Activated naive CD4-positive, alpha-beta T cell (primary cell): ENCODE measurements around the gene PRSS12.

ENCODE experiments used
- DNase-seq, 4 experiments: peaks; one replicate each; lab custom pipeline; 2025; lab: John Stamatoyannopoulos, UW

PRSS12 gene

DNA sequence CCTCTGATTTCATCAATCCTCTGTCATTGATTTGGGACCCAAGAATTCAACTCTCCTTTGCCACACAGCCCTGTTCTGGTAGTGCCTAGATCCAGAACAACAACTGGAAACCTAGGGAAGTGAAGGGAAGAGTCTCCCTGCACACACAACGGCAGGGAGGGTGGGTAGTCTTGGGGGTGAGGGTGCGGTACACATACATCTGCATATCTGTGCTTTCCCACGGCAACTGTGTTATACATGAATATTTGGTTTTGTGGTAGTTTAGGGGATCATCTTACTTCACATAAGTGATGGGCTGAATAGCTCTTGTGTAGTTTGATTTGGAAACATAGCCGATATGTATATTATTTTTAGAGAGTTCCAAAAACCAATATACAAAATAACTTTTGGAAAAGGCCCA lies 3.3 kb upstream of the PRSS12 start:
- DNase-seq, result no peak

DNA sequence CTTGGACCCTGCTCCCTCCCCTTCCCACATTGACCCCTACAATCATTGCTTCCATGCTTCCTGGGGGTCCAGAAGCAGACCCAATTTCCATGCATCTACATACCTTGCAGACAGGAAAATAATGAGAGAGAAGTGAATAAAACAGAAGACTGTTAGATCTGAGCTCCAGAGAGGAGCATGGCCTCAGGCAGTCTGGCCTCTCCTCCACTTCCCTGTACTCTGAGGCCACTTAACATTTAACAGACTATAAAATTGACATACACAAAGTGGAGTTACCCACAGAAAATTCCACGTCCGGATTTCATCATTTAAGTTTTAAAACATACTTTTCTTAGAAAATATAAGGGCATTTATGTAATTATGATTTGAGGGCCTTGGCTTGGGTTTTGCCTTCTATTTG lies 2.1 kb upstream of the PRSS12 start:
- DNase-seq, result no peak

DNA sequence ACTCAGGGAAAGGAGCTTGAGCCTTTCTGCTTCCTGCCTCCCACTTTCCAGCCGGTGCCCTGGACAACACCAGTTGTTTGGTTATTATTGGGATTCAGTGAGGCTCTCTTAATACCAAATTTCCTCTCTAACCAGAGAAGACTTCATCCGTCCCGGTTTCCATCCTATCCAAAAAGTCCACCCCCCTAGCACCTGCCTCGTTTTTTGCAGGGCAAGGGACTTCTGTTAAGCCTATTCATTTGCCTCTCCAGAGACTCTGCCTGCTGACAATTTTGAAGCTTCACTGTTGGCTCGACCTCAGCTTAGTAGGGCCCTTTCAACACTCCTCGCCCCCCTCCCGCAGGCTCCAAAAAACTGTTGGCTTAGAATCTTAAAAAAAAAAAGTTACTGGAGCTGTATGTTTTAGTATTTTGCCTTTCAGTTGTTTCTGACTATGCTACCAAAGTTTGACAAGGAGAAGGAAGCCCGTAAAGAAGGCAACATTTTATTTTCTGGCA lies 779 bp upstream of the PRSS12 start:
- no peak for DNase-seq

DNA sequence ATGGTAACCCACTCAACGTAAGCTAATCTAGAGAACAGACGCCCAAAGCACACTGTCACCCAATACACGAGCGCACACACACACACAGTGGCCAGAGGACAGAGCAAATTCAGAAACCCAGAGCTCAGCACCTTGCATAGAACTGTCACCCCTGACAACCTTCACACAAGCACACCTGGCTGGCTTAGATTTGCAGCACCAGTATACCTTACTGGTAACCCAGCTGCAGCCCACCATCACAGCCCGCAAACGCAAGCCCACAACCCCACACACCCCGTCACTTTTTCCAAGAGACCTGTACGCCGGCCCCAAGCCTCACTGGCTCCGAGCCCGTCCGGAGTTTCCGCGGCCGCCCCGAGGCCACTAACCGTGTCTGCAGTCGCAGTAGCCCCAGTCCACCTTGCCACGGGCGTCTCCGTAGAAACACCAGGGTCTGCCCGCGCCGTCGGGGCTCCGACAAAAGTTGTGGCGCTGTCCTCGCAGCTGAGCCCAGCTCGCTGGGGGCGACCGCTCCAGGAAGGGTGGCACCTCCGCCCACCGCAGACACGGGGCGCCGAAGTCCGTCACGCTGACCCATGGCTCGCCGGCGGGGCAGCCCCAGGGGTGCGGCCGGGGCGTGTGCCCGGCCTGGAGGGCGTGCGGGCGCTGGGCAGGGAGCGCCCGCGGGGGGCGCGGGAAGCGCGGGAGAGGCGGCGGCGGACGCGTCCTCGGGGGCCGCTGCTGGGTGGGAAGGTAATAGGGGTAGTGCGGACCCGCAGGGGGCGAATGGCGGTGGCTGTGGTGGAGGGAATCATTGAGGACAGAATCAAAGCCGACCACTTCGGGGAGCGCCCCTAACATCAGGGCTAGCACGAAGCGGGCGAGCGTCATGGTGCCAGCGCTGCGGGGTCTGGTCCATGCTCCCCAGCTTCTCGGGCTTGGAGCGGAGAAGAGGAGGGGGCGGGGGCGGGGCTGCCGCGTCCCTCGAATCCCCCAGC lies 664 bp downstream of the PRSS12 start:
- DNase-seq, result no peak

DNA sequence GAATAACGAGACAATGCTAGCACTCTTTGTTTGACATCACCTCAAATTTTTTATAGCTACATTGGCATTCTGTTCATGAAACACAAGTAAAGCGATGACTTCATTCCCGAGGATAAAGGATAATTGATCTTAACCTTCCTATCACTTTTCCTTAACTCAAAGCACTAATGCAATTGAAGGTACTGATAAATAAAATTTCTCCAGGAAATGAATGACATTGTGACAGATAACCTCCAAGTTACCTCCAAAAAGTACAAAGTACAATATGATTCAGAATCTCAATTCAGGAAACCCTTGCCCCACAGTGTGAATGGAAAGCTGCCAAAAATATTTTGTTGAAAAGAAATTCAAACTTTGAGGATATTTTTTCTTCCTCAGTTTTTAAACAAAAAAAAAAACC lies 1.8 kb downstream of the PRSS12 start:
- no peak for DNase-seq

DNA sequence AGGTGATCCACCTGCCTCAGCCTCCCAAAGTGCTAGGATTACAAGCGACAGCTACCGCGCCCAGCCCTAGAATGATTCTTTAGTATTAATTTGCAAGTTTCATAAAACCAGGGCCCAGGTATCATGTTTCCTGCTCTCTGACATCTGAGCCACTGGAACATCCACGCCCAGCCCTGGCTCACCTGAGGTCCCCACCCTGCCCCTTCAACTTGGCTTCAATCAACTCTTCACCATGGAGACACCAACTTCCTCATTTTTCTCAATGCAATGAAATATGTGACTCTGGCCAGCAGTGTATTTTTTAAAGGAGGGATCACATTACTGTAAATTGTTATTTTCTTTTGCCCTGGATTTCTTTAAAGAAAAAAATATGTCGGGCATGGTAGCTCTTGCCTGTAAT lies 3.9 kb downstream of the PRSS12 start:
- no peak for DNase-seq

DNA sequence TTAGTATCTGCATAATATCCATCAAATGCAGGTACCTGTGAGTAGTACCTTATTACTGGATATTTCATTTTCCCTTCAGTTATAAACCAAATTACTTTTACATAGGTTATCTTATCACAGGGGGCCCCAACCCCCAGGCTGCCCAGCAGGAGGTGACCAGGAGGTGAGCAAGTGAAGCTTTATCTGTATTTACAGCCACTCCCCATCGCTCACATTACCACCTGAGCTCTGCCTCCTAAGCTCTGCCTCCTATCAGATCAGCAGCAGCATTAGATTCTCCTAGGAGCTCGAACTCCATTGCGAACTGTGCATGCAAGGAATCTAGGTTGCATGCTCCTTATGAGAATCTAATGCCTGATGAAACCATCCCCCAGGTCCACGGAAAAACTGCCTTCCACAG lies 6.3 kb downstream of the PRSS12 start:
- DNase-seq, result no peak

DNA sequence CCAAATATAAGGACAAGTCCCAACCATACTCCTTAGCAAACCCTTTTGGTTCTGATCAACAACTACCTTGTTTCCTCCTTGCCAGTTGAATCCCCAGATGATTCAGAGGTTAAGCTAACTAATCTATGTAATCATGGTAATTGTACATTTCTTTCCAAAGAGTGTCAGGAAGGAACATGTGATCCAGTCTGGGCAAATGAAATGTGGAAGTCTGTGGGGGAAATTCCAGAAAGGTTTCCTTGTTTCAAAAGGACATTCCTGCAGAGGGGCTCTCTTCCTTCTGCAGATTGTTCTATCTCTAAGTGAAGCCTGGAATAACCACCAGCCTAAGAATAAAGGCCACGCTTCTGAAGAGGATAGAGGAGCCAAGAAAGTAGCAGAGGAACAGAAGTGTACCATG lies 7.0 kb downstream of the PRSS12 start:
- no peak for DNase-seq

DNA sequence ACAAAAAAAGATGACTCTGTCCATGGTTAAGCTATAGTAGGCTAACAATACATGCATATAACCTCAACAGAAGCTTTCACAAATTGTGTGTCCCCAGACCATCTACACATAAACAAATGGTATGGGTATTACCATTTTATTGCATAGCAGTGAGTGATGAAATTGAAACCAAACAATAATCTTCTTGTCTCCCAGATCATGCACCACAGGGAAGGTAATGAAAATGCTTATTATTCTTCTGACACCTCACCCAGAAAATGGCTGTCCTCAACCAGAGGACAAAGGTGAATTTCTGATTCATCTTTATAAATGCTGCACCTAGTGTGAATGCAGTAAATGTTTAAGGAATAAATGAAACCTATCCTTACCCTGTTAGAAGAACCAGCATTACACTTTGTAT lies 8.0 kb downstream of the PRSS12 start:
- DNase-seq, result no peak

DNA sequence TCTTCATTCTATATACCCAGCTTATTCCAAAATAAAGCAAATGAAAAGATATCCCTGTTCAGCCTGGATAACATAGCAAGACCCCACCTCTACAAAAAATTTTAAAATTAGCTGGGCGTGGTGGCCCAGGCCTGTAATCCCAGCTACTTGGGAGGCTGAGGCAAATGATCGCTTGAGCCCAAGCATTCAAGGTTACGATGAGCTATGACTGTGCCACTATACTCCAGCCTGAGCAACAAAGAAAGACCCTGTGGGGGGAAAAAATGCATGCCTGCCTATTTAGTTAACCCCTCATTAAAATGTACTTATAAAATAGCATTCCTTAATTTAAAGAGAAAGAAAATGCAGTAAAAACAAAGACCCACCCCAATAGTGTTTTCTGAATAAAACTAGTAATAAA lies 9.3 kb downstream of the PRSS12 start:
- no peak for DNase-seq

DNA sequence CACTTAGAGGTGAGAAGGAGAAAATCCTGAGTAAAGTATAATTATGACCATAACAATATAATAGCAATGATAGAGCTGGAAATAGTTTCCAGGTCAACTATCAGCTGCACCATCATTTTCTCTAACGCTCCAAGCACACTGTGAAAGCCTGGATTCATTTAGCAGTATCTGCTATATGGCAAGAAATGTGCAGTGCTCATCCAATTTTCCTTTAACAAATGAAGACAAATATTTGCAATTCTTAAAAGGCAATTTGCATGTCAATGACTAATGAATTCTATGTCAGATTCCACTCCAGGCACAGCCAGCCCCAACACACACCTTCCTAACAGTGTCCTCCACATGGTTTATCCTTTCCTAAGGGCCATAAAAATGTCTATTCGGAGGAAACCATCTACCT lies 12.7 kb downstream of the PRSS12 start:
- no peak for DNase-seq

DNA sequence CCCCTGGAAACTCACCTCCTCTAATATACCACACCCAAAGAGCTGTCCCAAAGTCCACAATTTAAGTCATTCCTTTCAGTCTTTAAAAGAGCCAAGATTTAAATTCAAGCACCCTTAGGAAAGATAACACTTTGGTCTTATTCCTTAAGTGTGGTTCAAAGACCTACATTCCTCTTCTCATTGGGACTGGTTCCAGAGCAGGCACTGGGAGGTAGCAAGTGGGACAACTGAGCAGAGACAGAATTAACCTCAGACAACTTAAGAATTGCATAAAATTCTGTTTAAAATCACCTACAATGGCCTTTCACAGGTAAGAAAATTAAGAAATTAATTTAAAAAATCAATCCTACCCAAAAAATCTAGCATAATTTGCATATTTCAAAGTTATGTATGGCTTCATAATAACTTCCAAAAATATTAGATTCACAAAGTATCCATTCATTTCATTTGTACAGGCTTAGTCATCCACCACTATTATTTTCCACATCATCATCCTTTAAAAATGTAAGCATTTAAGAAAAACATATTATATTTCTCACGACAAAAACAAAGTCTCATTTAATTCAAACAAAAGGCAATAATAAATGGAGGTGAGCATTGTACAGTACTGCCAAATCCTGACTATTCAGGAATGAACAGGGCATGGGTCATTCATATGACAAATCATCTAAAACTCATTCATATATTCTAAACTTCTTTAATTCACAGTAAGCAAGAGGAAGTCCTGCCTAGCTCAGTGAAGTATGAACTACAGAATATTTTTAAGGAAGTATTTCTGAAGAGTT lies 13.6 kb downstream of the PRSS12 start:
- no peak for DNase-seq

DNA sequence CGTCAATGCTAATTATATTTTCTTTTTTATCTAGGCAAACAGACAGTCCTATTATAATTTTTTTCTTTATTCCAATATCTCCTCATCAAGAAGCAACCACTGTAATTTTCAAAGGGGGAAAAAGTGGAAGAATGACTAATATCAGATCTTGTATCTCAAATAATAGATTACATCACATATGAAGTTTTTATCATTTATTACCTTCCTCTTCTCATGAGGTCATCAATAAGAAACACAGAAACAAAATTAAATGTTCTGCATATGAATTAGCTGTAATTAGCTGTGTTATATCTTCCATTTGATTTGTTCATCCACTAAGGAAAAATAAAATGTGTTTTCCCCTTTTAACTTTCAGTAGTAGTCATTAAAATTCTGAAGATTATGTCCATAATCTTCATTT lies 14.3 kb downstream of the PRSS12 start:
- DNase-seq, result no peak

DNA sequence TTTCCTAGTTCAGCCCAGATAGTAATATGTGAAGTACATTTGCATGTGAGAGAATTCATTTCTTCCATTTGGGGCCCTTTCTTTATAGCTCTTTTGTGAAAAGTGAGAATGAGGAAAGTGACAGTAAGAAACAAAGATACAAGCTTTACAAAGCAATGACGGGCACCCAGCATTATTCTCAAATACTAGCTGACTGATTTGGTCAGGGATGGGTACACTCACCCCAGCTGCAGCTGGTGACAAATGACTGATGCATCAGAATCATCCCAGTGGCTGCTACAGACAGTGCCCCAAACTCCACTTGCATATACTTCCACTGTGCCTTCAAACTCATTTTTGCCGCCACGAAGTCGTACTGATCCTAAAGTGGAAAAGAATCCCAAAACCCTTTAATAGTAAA lies 14.8 kb downstream of the PRSS12 start:
- no peak for DNase-seq

DNA sequence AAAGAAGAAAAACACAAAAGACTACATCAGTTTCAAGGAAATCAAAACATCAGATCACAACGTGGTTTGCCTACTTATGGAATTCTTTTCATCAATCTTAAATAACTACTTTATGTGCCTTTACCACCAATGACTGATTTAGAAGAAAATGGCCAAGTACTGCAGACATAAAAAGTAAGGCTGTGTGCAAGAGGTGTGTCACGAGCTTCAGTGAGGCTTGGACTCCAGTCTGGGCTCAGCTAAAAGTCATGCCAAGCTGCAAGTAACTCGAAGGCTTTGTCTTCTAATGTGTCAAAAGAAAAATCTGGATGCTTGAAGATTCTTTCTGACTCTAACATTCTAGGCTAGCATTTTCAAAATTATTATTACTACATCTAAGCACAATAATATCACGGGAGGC lies 17.0 kb downstream of the PRSS12 start:
- DNase-seq, result no peak

DNA sequence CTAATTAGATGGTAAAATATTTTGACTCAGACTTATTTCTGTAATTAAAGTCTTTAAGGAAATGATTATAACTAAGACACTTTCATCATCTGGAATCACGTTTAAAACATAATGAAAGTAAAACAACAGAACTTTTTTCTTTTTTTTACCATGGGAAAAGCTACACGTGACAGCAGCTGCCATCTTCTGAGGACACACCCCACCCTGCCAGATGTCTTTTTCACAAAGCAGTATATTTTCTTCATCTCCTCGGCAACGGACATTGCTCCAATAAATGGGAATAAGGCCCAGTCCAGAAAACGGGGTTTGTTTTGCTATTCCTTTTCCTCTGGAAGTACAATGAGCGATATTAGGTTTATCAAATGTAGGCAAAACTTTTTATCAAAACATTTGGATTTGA lies 17.5 kb downstream of the PRSS12 start:
- DNase-seq, result no peak

DNA sequence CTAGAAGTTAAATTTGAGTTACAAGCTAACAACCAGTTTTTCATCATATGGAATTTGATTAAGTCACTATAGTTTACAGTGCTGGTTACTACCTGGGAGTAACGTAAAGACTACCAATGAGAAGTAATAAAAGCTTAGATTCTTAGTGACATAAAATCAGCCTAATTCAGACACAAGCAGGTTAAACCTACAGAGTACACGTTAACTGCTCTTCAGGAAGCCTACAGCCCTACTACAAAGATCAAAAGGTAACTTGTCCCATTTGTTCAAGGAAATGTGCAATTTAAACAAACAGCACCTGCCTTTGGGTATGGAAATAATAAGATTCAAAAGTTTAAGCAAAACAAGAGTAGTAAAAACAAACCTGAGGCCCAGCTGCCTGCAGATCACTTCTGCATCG lies 21.5 kb downstream of the PRSS12 start:
- no peak for DNase-seq

DNA sequence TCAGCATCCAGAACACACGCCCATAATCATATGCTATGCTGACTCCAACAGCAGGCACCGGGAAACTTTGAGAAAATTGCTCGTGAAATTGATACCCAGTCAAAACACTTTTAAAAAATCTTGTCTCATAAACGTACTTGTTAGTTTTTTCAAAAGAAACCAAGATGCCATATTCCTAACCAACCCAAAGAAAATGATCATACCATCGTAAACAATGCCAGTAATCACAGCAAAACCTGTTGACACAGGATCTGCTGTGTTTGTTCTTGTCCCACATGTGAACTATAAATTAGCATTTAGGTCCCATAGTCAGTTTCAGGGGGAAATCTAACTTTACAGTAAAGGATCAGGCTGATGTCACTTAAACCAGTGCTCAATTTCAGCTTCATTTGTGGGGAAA lies 23.0 kb downstream of the PRSS12 start:
- DNase-seq, result no peak

DNA sequence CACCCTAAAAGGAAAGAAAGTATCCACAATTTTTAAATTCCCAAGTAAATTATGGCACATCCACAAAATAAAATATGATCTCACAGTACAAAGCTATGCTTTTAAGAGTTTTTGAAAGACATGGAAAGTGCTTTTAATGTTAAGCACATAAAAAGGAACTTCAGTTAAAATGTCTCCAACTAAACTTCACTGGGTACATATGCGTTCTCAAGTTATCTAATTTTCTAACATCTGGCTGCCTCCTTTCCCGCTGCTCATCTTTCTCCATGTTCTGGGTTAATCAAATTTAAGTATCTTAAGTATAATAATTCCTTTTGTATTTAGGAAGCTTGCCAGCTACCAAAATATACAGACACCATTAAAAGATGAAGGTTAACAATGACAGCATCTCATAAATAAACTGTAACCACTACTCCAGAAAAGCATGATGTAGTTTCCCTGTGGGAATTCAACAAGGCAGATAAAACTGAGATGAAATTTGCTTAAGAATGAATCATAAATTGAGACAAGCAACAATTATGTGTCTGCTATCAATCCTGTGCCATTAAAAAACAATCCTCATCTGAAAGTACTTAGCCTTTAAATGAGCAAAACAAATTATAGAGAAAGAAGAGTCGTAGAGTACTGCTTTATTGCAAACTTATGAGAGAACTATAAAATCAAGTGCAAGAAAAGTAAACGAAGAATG lies 25.1 kb downstream of the PRSS12 start:
- no peak for DNase-seq

DNA sequence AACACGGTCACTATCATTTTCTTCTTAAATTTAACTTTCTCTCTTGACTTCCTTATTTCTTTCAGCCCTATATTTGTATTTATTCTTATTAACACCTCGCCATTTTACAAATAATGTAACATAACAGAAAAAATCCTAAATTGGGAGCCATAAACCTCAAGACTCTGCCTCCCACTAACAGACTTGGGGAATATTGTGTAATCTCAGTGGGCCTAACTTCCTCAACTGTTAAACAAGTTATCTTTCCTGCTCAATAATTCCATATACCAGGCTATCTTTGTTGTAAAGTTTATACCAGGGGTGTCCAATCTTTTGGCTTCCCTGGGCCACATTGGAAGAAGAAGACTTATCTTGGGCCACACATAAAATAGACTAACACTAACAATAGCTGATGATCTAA lies 26.2 kb downstream of the PRSS12 start:
- no peak for DNase-seq

DNA sequence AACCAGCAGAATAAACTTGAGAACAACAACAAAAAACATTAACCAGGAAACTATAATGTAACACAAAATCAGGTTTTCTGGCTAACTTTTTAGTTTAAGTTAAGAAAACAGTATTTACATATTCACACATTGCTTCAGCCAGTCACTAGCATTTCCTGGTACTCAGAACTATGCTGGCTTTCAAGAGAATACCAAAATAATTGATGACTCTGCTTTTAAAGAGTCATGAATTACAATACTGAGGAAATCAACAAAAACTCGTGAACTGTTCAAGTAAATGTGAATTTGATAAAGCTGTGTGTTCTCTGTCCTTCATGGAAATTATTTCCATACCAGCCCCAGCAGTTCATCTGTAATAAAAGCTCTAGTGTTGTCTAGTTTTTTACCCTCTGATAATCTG lies 27.4 kb downstream of the PRSS12 start:
- DNase-seq, result no peak

DNA sequence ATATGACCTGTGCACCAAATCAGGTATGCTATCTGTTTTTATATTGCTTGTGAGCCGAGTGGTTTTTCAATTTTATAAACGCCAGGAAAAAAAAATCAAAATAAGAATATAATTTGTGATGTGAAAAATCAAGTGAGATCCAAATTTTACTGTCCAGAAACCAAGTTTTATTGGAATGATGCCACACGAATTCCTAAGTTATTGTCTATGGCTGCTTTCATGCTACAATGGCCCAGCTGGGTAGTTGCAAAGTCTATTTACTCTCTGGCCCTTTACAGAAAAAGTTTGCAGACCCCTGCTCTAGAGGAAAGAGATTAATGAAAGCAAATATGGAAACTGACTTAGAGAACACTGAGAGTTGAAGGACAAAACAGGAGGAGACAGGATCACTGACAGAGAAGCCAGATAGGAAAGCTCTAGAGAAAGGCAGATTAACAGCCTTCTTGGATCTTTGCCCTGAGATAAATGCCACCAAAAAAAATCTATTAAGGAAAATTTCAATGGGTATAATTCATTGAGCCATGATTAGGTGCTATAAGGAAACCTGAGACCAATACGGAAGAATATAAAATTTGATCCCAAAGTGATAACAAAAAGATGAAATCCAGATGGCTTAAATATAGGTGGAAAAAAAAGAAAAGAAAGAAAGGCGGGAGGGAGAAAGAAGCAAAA lies 29.8 kb downstream of the PRSS12 start:
- DNase-seq, result no peak
